ENCODE data around the gene PAQR5. TPM values are rescaled to one million over a fixed set of nuclear protein-coding genes. Genes with fewer than 3 reads are reported as not detected.

PAQR5 gene
- total RNA-seq, 2 donors from 2014 or later = 0.74 to 5.0 TPM

DNA sequence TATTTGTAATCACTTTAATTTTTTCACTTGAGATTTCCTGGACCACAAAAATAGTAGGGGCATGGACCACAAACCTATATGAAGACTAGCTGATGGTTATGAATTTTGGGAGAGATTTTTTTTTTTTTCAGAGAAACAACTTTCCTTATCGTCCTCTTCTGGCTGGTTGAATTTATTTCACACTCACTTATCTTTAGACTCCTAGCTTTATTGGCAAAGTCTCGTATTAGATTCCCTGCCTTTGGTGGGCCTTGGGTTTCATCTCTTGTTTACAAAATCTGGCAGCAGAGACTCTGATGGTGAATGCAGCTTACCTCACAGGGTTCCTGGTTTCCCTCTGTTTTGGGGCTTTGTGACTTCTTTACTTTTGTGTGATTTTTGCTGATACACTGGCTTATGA, 70.9 kb downstream of the PAQR5 start:
- H3K27me3 ChIP-seq = no peaks in the 10 kb centered on the region
- no peaks in the 10 kb centered on the region for H3K36me3 ChIP-seq
- H3K9me3 ChIP-seq = no peaks in the 10 kb centered on the region
- TF ChIP-seq, protein P1, sequence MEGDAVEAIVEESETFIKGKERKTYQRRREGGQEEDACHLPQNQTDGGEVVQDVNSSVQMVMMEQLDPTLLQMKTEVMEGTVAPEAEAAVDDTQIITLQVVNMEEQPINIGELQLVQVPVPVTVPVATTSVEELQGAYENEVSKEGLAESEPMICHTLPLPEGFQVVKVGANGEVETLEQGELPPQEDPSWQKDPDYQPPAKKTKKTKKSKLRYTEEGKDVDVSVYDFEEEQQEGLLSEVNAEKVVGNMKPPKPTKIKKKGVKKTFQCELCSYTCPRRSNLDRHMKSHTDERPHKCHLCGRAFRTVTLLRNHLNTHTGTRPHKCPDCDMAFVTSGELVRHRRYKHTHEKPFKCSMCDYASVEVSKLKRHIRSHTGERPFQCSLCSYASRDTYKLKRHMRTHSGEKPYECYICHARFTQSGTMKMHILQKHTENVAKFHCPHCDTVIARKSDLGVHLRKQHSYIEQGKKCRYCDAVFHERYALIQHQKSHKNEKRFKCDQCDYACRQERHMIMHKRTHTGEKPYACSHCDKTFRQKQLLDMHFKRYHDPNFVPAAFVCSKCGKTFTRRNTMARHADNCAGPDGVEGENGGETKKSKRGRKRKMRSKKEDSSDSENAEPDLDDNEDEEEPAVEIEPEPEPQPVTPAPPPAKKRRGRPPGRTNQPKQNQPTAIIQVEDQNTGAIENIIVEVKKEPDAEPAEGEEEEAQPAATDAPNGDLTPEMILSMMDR (IDR thresholded peaks at IDR 0.05) = no peak
- no peak overlapping the region for H3K4me3 ChIP-seq
- DNase-seq (ENCODE audit: low spot score) = no peak
- H3K4me1 ChIP-seq = no peaks in the 10 kb centered on the region
- no peak overlapping the region for H3K27ac ChIP-seq

DNA sequence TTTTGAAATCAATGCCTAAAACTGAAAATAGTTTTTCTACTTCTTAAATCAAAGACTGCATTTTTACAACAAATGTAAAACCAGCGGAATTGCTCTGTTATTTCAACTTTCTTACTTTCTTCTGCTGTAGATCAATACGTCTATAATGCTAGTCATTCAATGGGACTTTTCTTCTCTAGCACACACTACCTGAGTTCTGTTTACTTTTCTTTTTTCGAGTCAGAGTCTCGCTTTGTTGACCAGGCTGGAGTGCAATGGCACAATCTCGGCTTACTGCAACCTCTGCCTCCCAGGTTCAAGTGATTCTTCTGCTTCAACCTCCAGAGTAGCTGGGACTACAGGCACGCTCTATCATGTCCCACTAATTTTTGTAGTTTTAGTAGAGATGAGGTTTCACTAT, 74.7 kb downstream of the PAQR5 start:
- Histone ChIP-seq H3K4me3 (no peak overlapping the region), H3K27me3 (no peaks in the 10 kb centered on the region), H3K27ac (no peak overlapping the region), H3K36me3 (no peaks in the 10 kb centered on the region), H3K4me1 (no peaks in the 10 kb centered on the region), H3K9me3 (no peaks in the 10 kb centered on the region)
- no peak for DNase-seq (ENCODE audit: low spot score)
- TF ChIP-seq, protein P1 (IDR thresholded peaks at IDR 0.05) = no peak

DNA sequence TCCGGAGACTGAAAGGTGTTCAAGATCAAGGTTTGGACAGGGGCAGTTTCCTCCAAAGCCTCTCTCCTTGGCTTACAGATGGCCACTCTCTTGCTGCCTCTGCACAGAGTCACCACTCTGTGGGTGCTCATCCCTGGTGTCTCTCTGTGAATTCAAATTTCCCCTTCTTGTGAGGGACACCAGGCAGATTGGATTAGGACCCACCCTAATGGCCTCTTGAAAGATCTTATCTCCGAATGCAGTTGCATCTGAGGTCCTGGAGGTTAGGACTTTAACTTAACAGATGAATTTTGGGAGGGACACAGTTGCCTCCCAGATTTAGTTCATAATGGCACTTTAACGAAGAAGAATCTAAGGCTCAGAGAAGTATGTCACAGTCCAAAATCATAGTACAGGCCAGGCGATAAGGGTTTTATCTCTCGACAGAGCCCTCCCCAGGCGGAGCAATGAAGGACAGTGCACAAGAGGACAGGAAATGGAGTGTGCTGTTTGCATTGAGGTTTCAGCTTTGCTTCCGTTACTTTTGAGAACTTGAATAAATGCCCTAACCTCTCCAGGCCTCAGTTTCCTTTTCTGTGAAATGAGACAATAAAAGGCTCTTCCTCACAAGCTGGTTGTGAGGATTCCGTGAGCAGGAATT, 76.6 kb downstream of the PAQR5 start:
- no peaks in the 10 kb centered on the region for H3K4me1 ChIP-seq
- DNase-seq (ENCODE audit: low spot score) = no peak
- H3K4me3 ChIP-seq = no peak overlapping the region
- no peaks in the 10 kb centered on the region for H3K27me3 ChIP-seq
- no peak overlapping the region for H3K27ac ChIP-seq
- no peaks in the 10 kb centered on the region for H3K9me3 ChIP-seq
- TF ChIP-seq, protein P1 (IDR thresholded peaks at IDR 0.05) = no peak
- H3K36me3 ChIP-seq = no peaks in the 10 kb centered on the region

DNA sequence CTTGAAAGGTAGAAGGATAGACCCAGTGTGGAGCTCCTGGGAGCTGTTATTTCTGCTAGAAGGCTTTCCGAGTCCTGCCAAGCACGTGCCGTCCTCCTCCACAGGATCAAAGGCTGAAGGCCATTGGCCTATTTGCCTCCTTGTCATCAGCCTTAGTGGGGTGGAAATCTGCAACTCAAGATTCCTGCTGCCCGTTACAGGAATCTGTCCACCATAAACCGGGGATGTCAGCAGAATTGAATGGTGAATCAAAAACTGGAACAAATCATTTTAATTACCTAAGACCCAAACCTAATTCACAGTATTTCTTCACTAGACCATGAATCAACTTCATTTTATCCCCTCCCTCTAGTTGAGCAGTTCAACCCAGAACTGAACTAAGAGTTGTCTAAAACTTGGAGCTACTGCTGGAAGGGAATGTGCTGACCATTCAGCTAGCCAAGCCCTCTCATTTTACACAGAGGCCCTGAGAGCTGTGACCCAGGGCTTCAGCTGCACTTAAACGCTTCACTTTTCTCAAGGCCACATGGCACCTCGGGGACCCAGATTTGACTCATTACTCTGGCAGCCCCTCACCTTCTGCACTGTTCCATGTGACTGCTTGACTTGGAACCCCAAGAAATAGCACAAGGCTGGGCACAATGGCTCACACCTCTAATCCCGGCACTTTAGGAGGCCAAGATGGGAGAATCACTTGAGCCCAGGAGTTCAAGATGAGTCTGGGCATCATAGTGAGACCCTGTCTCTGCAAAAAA, 78.7 kb downstream of the PAQR5 start:
- H3K4me3 ChIP-seq = no peak overlapping the region
- no peak for DNase-seq (ENCODE audit: low spot score)
- no peaks in the 10 kb centered on the region for H3K27me3 ChIP-seq
- H3K27ac ChIP-seq = no peak overlapping the region
- no peaks in the 10 kb centered on the region for H3K9me3 ChIP-seq
- H3K36me3 ChIP-seq = no peaks in the 10 kb centered on the region
- no peaks in the 10 kb centered on the region for H3K4me1 ChIP-seq
- TF ChIP-seq, protein P1 (IDR thresholded peaks at IDR 0.05) = no peak

DNA sequence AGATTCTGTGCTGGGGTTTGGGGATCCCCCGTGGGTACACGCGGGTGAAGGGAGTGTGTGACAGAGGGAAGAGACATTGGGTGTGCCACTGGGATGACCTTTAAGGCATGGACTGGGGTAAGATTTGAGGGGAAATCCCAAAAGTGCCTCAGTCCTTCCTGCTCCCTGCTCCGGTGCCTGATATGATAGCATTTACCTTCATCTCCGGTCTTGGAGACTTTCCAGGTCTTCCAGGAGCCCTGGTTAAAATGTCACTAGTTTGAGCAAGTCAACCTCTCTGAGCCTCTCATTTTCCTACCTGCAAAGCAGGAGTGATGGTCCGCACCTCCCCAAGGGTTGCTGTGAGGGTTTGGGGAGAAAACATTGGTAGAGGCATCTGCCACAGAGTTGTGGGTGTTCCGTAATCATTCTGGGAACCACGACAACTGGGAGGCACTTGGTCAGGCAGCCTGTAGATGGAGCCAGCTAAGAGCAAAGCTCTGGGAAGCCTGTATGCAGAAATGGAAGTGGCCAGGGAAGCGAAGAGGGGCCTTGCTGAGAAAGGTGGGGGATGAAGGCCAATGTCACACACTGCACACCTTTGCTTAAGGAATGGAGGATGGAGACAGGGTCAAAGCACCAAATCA, 81.5 kb downstream of the PAQR5 start:
- TF ChIP-seq, protein P1 (IDR thresholded peaks at IDR 0.05) = no peak
- no peak for DNase-seq (ENCODE audit: low spot score)
- Histone ChIP-seq H3K4me1 (no peaks in the 10 kb centered on the region), H3K36me3 (no peaks in the 10 kb centered on the region), H3K27me3 (no peaks in the 10 kb centered on the region), H3K9me3 (no peaks in the 10 kb centered on the region), H3K27ac (no peak overlapping the region), H3K4me3 (no peak overlapping the region)

Measured in right atrium auricular region (tissue), 2 donors.